Posterior vena cava (tissue), 2 donors: ENCODE results near the gene ZNF197. TPM values are rescaled to one million over a fixed set of nuclear protein-coding genes. Genes with fewer than 3 reads are reported as not detected.
A peak's percentile ranks its signal among the peaks of the same experiment; 100 is the strongest.
"Not testable (repeated sequence)": the region's sequence is repeated elsewhere in the genome, so short reads cannot be mapped to it uniquely, and the experiment has no call there.

Source experiments
- DNase-seq: peaks from one replicate; pipeline ENCODE4 v3.0.0-alpha.2; 2020; ENCODE audit warnings: low spot score
- intact Hi-C, 2 donors: fragments of 100-400 bp; cut with DNase I; formaldehyde crosslinking; loops; one replicate each; pipeline versions ENCODE4 v1.14.1 to v1.14.2; 2022 to 2023
- long read RNA-seq, 2 donors: library from polyadenylated mRNA; unstranded; transcript quantifications; one replicate each; pipeline ENCODE4 v2.0.0, GENCODE V29; 2020 to 2021
- total RNA-seq, 2 donors: library from RNA; stranded (reverse); fragmentation: NEBNext Ultra II Directional; extraction: Animal tissue kit (Norgen Biotek cat#: 25700); gene quantifications; one replicate each; pipeline ENCODE4 v1.2.1, GENCODE V29; 2021
- donor health status: DM: yes; HTN: yes; CAD: no.
- donor health status: DM: yes; HTN: yes; CAD: no.

ZNF197 gene
- 10 to 100 TPM; 14.0 to 14.3 TPM for total RNA-seq
- long read RNA-seq, donor 1, full-length matches to known transcripts, result 2 of 7 reads
- long read RNA-seq, donor 1, partial matches to known transcripts, result 1 of 7 reads
- long read RNA-seq, donor 1, other reads (novel, unspliced or antisense), result 4 of 7 reads
- long read RNA-seq, donor 2, partial matches to known transcripts, result 1 of 8 reads
- long read RNA-seq, donor 2, other reads (novel, unspliced or antisense), result 5 of 8 reads

DNA sequence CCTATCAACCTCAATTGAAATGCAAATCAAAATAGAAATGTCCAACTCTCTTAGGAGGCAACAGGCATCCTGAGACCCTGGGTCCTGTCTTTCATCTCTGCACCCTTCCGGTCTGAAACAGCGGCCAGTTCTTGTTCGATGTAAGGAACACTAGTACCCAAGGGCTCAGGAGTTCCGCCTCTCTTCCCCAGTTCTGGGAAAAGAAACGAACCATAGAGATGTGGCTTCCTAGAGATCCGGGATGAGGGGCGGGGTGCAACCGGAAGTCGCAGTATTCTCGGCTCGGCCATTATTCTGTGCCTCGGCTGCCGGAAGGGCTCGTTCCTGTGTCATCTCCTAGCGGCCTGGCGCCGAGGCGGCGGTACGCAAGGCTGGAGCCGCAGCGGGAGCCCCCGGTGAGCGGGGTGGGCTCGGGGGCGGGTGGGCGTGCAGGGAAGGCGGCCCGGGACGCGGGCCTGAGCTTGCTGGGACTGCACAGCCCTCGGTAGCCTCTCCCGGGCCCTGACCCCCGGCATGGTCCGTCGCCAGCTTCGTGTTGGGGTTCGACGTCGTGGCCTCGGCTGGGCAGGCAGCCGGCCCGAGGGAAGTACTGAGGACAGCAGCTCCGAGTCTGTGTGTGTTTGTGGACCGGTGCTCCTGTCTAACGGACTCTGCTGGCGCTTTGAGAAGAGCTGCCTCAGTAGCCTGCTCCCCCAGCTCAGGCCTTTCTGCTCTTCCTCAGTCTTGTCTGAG, at the start of gene ZNF197:
Gene ZNF197 (plus strand): TSS at position 288 of the 732 bp plus-strand sequence. CDS start 4,119 bp downstream, outside the sequence.
- intact Hi-C loops, result loop anchor here in 1 of 2 donors (10.0 kb wide), 1 partner anchor 70 kb away; the partner anchor contains the start of gene ZKSCAN7
- peak; percentile 95 for DNase-seq

DNA sequence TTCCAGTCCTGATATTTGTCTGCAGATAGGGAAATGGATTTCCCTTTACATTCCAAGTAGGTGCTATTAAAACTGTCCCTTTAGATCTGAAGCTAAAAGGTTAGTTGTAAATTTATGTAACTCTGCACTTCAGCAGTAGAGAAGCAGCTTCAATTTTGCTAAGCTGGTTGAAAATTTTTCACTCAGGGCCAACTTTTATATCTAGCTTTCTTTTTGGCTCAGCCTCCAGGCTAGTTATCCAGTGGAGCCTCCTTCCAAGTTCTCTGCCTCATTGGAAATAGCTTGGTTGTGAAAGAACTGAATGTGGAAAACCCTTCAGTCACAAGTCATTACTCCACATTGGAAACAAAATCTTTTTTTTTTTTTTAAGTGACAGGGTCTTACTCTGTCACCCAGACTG, 48.2 kb upstream of the ZNF197 start:
- DNase-seq, result no peak
- intact Hi-C loops, result loop anchor here in 1 of 2 donors (10.0 kb wide), 1 partner anchor 732 kb away; no protein-coding TSS in a partner anchor

DNA sequence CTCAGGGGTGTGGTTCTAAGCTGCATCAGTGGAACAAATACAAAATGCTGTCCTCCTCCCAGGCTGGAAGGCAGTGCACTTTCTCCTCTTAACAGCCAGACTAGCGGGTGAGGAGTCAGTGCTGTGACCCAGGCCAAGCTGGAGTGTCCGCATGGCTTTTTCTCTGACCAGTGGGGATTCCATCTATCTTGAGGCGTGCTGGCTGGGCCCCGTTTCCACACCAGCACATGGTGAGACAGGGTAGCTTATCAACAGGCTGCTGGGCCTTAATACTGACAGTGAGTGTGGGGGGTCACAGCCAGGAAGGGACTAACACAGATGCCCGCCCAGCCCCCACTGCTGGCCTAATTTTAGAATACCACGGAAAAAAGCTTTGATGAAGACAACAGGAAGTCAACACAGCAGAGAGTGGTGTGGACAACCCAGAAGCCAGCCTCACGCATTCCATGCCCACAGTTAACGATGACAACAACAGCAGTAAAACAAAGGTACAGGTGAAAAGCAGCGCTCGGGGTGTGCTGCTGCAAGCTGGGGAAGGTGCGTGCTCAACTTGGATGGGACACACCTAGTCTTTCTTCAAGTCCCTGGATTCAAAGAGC, 47.4 kb upstream of the ZNF197 start:
- not testable (repeated sequence) for DNase-seq
- intact Hi-C loops, result loop anchor here in 1 of 2 donors (10.0 kb wide), 1 partner anchor 733 kb away; no protein-coding TSS in a partner anchor

DNA sequence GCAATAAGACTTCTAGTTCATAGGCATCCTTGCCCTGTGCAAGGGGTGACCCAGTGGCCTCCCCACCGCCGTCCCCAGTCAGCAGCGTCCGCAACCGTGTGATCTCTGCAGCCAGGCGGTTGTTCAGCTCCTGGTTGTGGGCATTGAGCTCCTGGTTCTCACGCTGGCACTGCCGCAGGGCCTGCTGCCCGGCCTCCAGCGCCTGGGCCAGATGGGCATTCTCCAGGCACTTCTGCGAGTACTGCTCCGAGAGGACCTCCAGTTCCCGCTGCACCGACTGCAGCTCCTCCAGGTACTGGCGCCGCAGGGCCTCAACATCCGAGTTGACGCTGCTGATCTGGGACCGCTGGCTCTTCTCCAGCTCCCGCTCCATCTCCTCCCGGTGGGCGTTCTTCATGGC, 46.5 kb upstream of the ZNF197 start:
- intact Hi-C loops, result loop anchor here in 1 of 2 donors (10.0 kb wide), 1 partner anchor 734 kb away; no protein-coding TSS in a partner anchor
- not testable (repeated sequence) for DNase-seq

DNA sequence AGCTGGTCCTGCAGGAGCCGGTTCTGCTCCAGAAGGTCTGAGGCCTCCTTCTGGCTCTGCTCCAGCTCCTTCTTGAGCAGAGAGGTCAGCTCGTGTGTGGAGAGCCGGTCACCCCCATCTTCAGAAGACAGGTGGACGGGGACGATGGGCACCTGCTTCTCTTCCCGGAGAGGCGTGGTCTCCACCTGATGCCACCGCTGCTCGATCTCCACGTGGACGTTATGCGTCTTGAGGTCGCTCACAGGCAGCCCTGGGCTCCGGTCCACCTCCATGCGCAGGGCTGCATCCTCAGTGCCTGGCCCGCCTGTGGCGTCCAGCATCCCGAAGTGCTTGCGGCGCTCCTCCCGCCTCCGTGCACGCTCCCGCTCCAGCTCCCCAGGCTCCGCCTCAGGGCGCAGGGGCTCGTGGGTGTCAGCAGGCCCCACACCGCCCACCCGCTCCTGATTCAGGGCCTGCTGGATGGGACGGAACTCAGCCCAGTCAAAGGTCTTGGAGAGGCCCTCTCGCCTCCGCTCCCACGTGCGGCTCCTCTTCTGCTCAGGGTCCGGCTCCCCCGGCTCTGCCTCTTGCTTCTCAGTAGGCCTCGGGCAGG, 45.8 kb upstream of the ZNF197 start:
- DNase-seq, result not testable (repeated sequence)
- intact Hi-C loops, result loop anchor here in 1 of 2 donors (10.0 kb wide), 1 partner anchor 734 kb away; no protein-coding TSS in a partner anchor

DNA sequence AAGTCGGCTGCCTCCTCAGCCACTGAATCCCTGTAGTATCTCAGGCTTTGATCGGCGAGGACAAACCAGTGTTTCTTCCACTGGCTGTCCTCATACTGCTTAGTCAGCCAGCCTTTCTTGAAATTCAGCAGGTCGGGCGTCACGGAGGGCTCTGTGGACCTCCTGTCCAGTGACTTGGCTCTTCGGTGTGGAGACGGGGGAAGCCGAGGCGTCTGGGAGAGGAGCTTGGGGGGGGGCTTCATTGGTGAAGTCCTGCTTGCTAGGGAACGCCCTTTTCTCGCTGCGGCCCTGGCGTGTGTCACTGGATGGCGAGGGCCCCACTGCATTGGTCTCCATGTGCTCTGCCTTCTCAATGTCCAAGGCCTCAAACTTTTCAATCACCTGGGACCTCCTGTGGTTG, 45.1 kb upstream of the ZNF197 start:
- not testable (repeated sequence) for DNase-seq
- intact Hi-C loops, result loop anchor here in 1 of 2 donors (10.0 kb wide), 2 partner anchors 735 to 1625 kb away; no protein-coding TSS in a partner anchor

DNA sequence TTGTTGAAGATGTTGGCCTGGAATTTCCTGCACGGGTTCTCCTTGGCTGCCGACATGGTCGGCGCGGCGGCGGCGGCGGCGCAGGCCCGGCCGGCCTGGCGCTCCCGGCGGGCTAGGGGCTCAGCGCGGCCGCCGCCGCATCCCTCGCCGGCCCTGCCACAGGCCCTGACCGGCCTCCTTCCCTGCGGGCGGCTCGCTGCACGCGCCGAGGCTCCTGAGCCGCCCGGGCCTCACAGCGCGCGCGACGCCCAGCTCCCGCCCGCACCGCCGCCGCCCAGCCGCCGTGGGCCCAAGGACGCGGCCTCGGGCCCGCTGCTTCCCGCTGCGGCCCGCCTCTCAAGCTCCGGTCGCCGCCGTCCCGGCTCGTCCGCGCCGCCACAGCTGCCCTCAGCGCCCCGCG, 43.9 kb upstream of the ZNF197 start:
- intact Hi-C loops, result loop anchor here in 1 of 2 donors (10.0 kb wide), 1 partner anchor 1626 kb away; no protein-coding TSS in a partner anchor

DNA sequence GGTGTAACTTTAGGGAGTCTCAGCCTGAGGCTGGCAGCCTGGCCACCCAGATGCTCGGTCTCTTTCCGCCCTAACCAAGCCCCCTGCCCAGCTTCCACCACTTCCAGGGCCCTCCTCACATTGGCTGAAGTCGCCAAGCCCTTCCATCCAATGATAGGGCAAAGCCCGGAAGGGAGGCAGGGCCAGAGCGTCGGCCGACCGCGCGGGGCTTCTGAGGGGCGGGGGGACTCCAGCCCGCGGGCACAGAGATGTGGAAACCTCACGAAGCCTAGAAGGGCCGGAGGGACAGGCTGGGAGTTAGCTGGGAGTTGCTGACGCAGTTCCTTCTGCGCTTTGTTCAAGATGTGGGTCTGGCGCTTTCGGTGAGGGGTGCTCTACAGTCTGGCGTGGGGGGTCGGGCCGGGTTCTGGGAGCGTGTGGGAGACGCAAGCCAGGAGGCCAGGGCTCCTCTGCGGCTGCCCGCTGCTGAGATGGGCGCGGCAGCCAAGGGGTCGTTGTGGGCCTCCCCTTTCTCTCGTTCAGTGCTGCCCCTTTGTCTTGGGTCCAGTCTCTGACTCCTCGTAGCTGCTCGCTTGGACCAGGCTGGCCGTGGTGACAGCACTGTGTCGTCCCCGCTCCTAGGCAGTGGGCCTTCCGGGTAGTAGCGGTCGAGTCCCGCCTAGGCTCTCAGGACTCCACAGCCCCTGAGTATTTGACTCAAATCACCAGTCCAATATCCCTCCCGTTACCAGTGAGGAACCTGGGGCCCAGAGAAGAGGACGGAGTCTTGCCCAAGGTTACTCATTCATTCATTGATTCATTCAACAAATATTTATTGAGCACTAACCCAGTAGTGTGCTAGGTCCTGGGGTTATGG, 40.0 kb upstream of the ZNF197 start, which contains the start of gene ZNF660:
Gene ZNF660 (plus strand): TSS at position 319 of the 856 bp plus-strand sequence. CDS start 9,230 bp downstream, outside the sequence.
- peak; percentile 87 for DNase-seq
- intact Hi-C loops, result loop anchor here in 1 of 2 donors (10.0 kb wide), 1 partner anchor 1630 kb away; no protein-coding TSS in a partner anchor

More for the DNA sequence above, 43.9 kb upstream of the ZNF197 start:
- not testable (repeated sequence) for DNase-seq

DNA sequence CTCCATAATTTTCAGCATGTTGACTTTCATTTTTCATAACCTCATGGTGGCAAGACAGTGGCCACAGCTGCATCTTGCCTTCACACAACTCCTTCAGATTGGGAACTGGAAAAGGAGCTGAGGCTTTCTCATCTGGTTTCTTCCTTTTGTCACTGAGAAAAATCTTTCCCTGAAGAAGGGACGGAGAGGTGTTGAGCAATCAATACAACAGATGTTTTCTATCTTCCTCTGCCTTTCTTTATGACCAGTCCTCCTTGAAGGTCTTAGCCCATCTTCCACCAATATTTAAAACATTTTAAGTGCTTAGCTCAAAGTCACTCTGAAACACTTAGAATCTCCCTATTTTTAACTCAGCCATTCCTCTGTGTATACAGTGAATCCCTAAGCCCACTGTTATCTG, 28.2 kb upstream of the ZNF197 start:
- intact Hi-C loops, result no loop called here
- DNase-seq, result no peak

DNA sequence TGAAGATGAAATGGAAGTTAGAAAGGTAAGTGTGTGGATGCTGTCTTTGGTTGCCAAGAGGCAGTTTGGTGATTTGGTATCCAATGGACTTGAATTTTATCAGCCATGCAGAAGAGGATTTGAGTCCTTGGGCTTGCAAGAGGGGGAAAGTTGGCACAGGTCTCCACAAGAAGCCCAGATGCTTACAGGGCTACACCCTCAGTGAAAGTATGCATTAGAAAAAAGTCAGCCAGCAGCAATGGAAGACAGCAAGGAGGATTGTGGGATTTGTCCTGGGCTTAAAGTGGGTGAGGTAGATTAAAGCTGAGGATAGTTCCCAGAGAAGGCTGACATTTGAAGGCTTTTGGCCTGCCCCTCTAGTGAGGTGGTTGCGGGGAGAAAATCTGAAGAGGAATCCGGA, 23.1 kb upstream of the ZNF197 start:
- intact Hi-C loops, result no loop called here
- DNase-seq, result no peak

DNA sequence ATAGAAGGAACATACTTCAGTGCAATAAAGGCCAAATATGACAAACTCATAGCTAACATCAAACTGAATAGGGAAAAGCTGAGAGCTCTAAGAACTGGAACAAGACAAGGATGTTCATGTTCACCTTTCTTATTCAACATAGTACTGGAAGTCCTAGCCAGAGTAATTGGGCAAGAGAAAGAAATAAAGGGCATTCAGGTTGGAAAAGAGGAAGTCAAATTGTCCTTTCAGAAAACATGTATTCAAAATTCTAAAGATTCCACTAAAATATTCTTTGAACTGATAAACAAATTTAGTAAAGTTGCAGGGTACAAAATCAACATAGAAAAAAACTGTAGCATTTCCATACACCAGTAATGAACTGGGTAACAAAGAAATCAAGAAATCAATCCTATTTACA, 12.2 kb upstream of the ZNF197 start:
- intact Hi-C loops, result no loop called here

DNA sequence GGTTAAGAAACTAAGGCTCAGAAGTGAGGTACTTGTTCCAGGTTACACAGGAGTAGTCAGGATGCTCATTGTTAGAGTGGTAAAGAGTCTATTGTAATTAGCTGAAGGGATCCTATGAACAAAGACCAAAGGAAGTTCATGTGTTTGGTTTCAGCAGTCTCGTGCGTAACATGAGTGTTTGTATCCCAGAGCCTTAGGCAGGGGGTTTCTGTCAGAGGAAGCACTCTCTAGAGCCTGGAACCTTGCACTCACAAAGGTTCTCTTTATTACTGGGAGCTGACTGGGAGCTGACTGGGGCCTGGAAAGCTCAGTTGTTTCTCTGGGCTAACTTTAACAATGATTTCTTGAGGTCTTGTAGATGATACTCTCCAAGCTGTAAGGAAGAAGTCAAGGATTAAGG, 3.9 kb downstream of the ZNF197 start:
- intact Hi-C loops, result loop anchor here in 1 of 2 donors (10.0 kb wide), 1 partner anchor 74 kb away; the partner anchor contains the start of gene ZKSCAN7
- no peak for DNase-seq

More for the DNA sequence above, 12.2 kb upstream of the ZNF197 start:
- DNase-seq, result no peak

DNA sequence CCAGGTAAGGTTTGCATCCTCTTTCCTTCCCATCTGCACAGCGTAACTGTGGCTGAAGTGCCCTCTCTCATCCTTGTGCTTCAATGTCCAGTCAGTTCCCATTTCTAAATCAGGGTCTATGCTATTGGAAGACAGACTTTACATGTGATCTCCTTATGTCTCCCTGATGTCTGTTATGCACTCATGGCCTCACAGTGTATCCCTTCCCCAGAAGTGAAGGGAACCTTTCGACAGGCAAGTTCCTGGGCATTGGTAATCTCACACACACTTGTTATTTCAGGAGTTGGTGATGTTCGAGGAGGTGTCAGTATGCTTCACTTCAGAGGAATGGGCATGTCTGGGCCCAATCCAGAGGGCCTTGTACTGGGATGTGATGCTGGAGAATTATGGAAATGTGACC, 7.4 kb downstream of the ZNF197 start:
- DNase-seq, result no peak
- intact Hi-C loops, result no loop called here

DNA sequence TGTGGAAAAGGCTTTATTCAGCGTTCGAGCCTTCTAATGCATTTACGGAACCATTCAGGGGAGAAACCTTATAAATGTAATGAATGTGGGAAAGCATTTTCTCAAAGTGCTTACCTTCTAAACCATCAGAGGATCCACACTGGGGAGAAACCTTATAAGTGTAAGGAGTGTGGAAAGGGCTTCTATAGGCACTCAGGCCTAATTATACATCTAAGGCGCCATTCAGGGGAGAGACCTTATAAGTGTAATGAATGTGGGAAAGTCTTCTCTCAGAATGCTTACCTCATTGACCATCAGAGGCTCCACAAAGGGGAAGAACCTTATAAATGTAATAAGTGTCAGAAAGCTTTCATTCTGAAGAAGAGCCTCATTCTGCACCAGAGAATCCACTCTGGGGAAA, 17.5 kb downstream of the ZNF197 start:
- intact Hi-C loops, result no loop called here
- DNase-seq, result no peak

DNA sequence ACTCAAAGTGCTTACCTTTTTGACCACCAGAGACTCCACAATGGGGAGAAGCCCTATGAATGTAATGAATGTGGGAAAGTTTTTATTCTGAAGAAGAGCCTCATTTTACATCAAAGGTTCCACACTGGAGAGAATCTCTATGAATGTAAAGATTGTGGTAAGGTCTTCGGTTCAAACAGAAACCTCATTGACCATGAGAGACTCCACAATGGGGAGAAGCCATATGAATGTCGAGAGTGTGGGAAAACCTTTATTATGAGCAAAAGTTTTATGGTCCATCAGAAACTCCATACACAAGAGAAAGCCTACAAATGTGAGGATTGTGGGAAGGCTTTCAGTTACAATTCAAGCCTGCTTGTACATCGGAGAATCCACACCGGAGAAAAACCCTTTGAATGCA, 18.2 kb downstream of the ZNF197 start:
- DNase-seq, result no peak
- intact Hi-C loops, result no loop called here

DNA sequence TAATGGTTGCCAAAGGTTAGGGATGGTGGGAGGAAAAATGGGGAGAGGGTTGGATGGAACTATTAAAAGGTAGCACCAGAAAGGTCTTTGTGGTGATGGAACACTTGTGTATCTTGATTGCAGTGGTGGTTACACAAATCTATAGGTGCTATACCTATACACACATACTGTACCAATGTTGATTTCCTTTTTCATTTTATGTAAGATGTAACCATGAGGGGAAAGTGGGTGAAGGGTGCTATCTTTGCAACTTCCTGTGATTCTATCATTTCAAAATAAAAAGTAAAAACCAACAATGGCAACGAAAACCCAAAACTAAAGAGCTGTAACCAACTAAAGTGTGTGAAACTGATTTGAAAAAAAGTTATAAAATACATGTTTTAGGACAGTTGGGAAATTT, 22.9 kb downstream of the ZNF197 start:
- intact Hi-C loops, result no loop called here
- no peak for DNase-seq

DNA sequence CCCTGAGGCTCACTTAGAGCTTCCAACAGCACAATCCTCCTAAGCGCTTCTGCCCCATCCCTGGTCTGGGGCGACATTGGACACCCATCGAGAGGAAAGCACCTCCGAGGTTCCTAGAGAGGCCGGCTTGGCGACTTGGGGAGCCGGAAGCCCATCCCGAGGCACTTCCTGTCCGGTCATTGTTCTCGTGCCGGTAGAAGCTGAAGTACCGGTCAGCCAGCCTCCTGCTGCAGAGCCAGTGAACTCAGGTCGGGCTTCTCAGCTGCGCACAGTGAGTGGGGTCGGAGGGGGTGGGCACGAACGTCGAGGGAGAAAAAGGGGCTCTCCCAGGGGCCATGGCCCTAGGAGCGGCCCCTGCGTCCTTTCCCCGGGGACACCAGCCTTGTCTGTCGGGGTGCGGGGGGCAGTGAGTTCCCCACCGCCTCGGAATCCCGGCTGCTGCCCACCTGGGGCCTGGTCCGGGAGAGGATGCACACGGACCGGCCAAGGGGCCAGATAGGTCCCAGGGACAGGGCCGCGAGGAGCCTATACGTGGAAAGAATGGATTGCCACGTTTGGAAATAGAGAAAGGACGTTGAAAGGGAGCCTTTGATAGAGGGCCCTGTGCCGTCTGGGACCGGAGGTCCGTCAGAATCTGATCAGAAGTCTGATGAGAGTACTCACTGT, 23.9 kb downstream of the ZNF197 start, which contains the start of gene ZNF35:
Gene ZNF35 (plus strand): TSS at position 169 of the 666 bp plus-strand sequence. CDS start 2,336 bp downstream, outside the sequence.
- intact Hi-C loops, result no loop called here
- peak; percentile 93 for DNase-seq

DNA sequence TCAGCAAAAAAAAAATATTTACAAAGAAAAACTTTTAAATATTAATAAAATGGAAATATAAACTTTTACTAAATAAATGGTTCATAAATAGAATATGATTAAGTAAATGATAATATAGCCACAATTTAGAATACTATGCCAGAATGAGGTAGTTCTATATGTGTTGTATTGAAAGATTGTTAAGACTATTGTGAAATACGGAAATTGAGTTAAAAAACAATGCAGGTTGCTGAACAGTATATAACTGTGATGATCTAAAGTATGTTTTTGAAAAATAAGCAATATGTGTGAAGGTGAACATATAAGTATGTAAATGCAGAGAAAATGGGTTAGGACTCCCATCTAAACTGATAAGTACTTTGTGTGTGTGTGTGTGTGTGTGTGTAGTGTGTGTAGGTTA, 24.9 kb downstream of the ZNF197 start:
- intact Hi-C loops, result no loop called here
- DNase-seq, result no peak
